Heart left ventricle (tissue), 16 donors: Measurements from ENCODE around the gene LIMS2. TPM values are rescaled to one million over a fixed set of nuclear protein-coding genes. Genes with fewer than 3 reads are reported as not detected.
A peak's percentile ranks its signal among the peaks of the same experiment; 100 is the strongest.

Experiments
- ATAC-seq, 4 donors: fragments of 200-7000 bp; cut with Tn5 transposase; one replicate each; pipeline ENCODE4 v1.9.1; 2020 to 2022; ENCODE audit warnings: moderate library complexity in 4 of 4, mild to moderate bottlenecking in 3 of 4, moderate number of reproducible peaks in 1 of 4
- DNase-seq, 5 donors: peaks; one replicate each; pipeline ENCODE4 v3.0.0-alpha.2; 2020
- H3K27ac ChIP-seq, 12 donors: fragments of 200-600 bp; sonication (generic) in 4 of 12; one replicate each; pipeline versions ENCODE4 v1.5.0 to v1.8.0; 2016 to 2022; ENCODE audit warnings: mild to moderate bottlenecking in 2 of 12
- H3K27me3 ChIP-seq, 9 donors: fragments of 200-600 bp; sonication (generic) in 2 of 9; one replicate each; pipeline versions ENCODE4 v1.5.1 to v1.8.0; 2016 to 2022; ENCODE audit warnings: mild to moderate bottlenecking in 3 of 9
- H3K36me3 ChIP-seq, 9 donors: fragments of 200-600 bp; sonication (generic) in 2 of 9; one replicate each; pipeline versions ENCODE4 v1.5.0 to v1.8.0; 2018 to 2022; ENCODE audit warnings: mild to moderate bottlenecking in 2 of 9
- H3K4me1 ChIP-seq, 12 donors: fragments of 200-600 bp; sonication (generic) in 4 of 12; one replicate each; pipeline versions ENCODE4 v1.5.0 to v1.8.0; 2016 to 2022; ENCODE audit warnings: mild to moderate bottlenecking in 3 of 12
- H3K4me3 ChIP-seq, 12 donors: fragments of 200-600 bp; sonication (generic) in 4 of 12; one replicate each; pipeline versions ENCODE4 v1.5.0 to v1.8.0; 2017 to 2022; ENCODE audit warnings: mild to moderate bottlenecking in 9 of 12, moderate library complexity in 4 of 12
- H3K9me3 ChIP-seq, 12 donors: fragments of 200-600 bp; sonication (generic) in 4 of 12; one replicate each; pipeline versions ENCODE4 v1.5.0 to v1.8.0; 2016 to 2022; ENCODE audit warnings: mild to moderate bottlenecking in 1 of 12
- CTCF ChIP-seq, 12 donors: fragments of 200-600 bp; sonication (generic) in 4 of 12; IDR thresholded peaks; one replicate each; pipeline versions ENCODE4 v1.5.0 to v1.8.0; 2018 to 2022; ENCODE audit warnings: antibody characterized with exemption in 12 of 12, mild to moderate bottlenecking in 5 of 12
- POLR2A ChIP-seq, 2 donors: fragments of 450-650 bp; IDR thresholded peaks; one replicate each; pipeline ENCODE4 v1.6.1; 2017; ENCODE audit warnings: antibody characterized with exemption in 2 of 2, mild to moderate bottlenecking in 2 of 2, moderate library complexity in 2 of 2
- WGBS, 4 donors: extraction: QIAGEN DNeasy Blood & Tissue Kit in 2 of 4; methylation state at CpG; one replicate each; pipeline versions ENCODE4 v1.1.5 to v1.1.7; 2013 to 2018; 5-methylcytosine and 5-hydroxymethylcytosine counted together
- intact Hi-C, 10 donors: fragments of 100-400 bp; cut with DNase I; formaldehyde crosslinking; loops; one replicate each; pipeline versions ENCODE4 v1.11.1 to v1.14.2; 2022
- polyA plus RNA-seq, 2 donors: library from polyadenylated mRNA; stranded (reverse); fragments of 200-250 nt; gene quantifications; one replicate each; pipeline ENCODE4 v1.2.3, GENCODE V29; 2013
- total RNA-seq, 9 donors: library from RNA; depleted of rRNA in 2 of 9; stranded (reverse); fragments of >200 nt in 2 of 9; fragmentation: NEBNext Ultra II Directional in 3 of 9; extraction: Animal tissue kit (Norgen Biotek cat#: 25700) in 3 of 9; gene quantifications; one replicate each; pipeline versions ENCODE4 v1.1.0 to v1.2.4, GENCODE V29; 2016 to 2023
- donor health status: ischemic (EF 13 %, LVEDD 7.1; RV severe dilation, severe dysfunction).
- donor health status: healthy with polysubstance abuse.
- donor health status: DM: no; HTN: yes; CAD: no.
- donor health status: DM: no; HTN: no; CAD: no.
- donor health status: ischemic (EF 25% LVEDD 6.9; RV normal size, moderate dysfunction).
- donor health status: ischemic (EF 25% LVEDD 5.7; RV mildly dilated, moderate dysfunction).
- donor health status: healthy.
- donor health status: DM: yes; HTN: yes; CAD: no.
- donor health status: ischemic (EF 35%, LVEDD 5.7; RV mildly dilated, moderate dysfunction).
- donor health status: nonischemic (EF 11% LVEDD 7.7; RV severe dilation, severe dysfunction).
- donor health status: DM: yes; HTN: yes; CAD: no.
- donor health status: PGD.
- donor health status: ischemic (EF 29% LVEDD 5.4; RV normal size, mild dysfunction).
- donor health status: nonischemic (EF 23%, LVEDD 6.1; RV moderate dilation, normal function).

Gene LIMS2
- total and polyA plus RNA-seq, 11 donors = 97.1 to 293 (median 158) TPM

GRCh38 chr2:127642706-127643438 is 32.5 kb downstream of the LIMS2 start:
- Histone ChIP-seq H3K36me3 (peaks cover 0 to 55% (median 29%) of the 10 kb centered on the region in 9 donors), H3K4me1 (peaks cover 11 to 78% (median 58%) of the 10 kb centered on the region in 12 donors), H3K27ac (peak overlapping the region in 11 of 12 donors; percentile 16 to 92 (median 74)), H3K4me3 (no peak overlapping the region), H3K27me3 (no peaks in the 10 kb centered on the region), H3K9me3 (no peaks in the 10 kb centered on the region)
- TF ChIP-seq CTCF (IDR thresholded peaks at IDR 0.05) (no peak), POLR2A (IDR thresholded peaks at IDR 0.05) (no peak)
- intact Hi-C loops = loop anchor here in 1 of 10 donors (10.0 kb wide), 1 partner anchor 52 kb away; no protein-coding TSS in a partner anchor
- DNase-seq (peak in 1 of 5 donors; percentile 52), ATAC-seq (peak in 2 of 4 donors; percentile 13 to 14)
- 71 to 79% (median 76%) methylated on average over 17 of the region's 17 CpGs for WGBS, 4 donors

GRCh38 chr2:127641846-127642507 is 33.4 kb downstream of the LIMS2 start:
- no peak for TF ChIP-seq CTCF (IDR thresholded peaks at IDR 0.05)
- TF ChIP-seq POLR2A (IDR thresholded peaks at IDR 0.05) = no peak
- Histone ChIP-seq H3K4me1 (peaks cover 9 to 78% (median 58%) of the 10 kb centered on the region in 12 donors), H3K27ac (peak overlapping the region in 11 of 12 donors; percentile 16 to 92 (median 74)), H3K4me3 (no peak overlapping the region), H3K9me3 (no peaks in the 10 kb centered on the region), H3K27me3 (no peaks in the 10 kb centered on the region), H3K36me3 (peaks cover 0 to 54% (median 29%) of the 10 kb centered on the region in 9 donors)
- DNase-seq (no peak), ATAC-seq (no peak)
- intact Hi-C loops = loop anchor here in 1 of 10 donors (10.0 kb wide), 1 partner anchor 53 kb away; no protein-coding TSS in a partner anchor
- WGBS, 4 donors = 54 to 75% (median 66%) methylated on average over 15 to 25 of the region's 25 CpGs

GRCh38 chr2:127641133-127641532 is 34.2 kb downstream of the LIMS2 start:
- H3K36me3 ChIP-seq = peaks cover 0 to 49% (median 29%) of the 10 kb centered on the region in 9 donors
- peak overlapping the region in 9 of 12 donors; percentile 34 to 93 (median 76) for H3K27ac ChIP-seq
- 82 to 100% (median 90%) methylated on average over 3 to 6 of the region's 6 CpGs for WGBS, 4 donors
- peaks cover 9 to 78% (median 60%) of the 10 kb centered on the region in 12 donors for H3K4me1 ChIP-seq
- no peak overlapping the region for H3K4me3 ChIP-seq
- H3K9me3 ChIP-seq = no peaks in the 10 kb centered on the region
- no peak for TF ChIP-seq POLR2A (IDR thresholded peaks at IDR 0.05)
- TF ChIP-seq CTCF (IDR thresholded peaks at IDR 0.05) = no peak
- DNase-seq (no peak), ATAC-seq (no peak)
- intact Hi-C loops = loop anchor here in 1 of 10 donors (10.0 kb wide), 1 partner anchor 54 kb away; no protein-coding TSS in a partner anchor
- no peaks in the 10 kb centered on the region for H3K27me3 ChIP-seq
